ENCODE results near the gene CTSS. TPM values are rescaled to one million over a fixed set of nuclear protein-coding genes. Genes with fewer than 3 reads are reported as not detected.

CTSS gene
- total and polyA plus RNA-seq, 2 experiments from 2014 or later, result not detected

GRCh38 chr1:150688763-150689162 is 76.8 kb downstream of the CTSS start (continued):
- TF ChIP-seq ZNF462 (CRISPR knock-in tag; IDR thresholded peaks at IDR 0.05), result no peak
- no peak for TF ChIP-seq JUNB (IDR thresholded peaks at IDR 0.05; ENCODE audit: unreplicated experiment)
- TF ChIP-seq EZH2 (IDR thresholded peaks at IDR 0.05; ENCODE audit: low read depth, unreplicated experiment), result no peak

GRCh38 chr1:150686275-150686674 is 79.3 kb downstream of the CTSS start:
- Mint-ChIP-seq H3K36me3 (ENCODE audit: low read depth) (peaks cover 34% of the 10 kb centered on the region), H3K27ac (no peak overlapping the region), H3K4me1 (peaks cover 10% of the 10 kb centered on the region), H3K4me3 (no peak overlapping the region), H3K9me3 (no peaks in the 10 kb centered on the region), H3K27me3 (ENCODE audit: insufficient read depth, low read depth, poor library complexity) (peaks cover 4% of the 10 kb centered on the region)
- Histone ChIP-seq H2AFZ (no peak overlapping the region), H3K9me2 (ENCODE audit: insufficient read depth) (no peaks in the 10 kb centered on the region), H3K27me3 (ENCODE audit: insufficient read depth) (no peaks in the 10 kb centered on the region), H3K27ac (ENCODE audit: low read depth) (0 out of 2 replicates have a peak overlapping the region, but pooled peaks have one; percentile 41), H3K36me3 (ENCODE audit: insufficient read depth) (peaks cover 23% of the 10 kb centered on the region), H3K4me2 (no peak overlapping the region), H3K4me3 (no peak overlapping the region), H3K4me1 (ENCODE audit: insufficient read depth) (peaks cover 10% of the 10 kb centered on the region; the same call in 1 of the 2 replicates), H4K20me1 (replicated peaks; ENCODE audit: insufficient read depth) (no peaks in the 10 kb centered on the region), H3K79me2 (replicated peaks; ENCODE audit: insufficient read depth) (peaks cover 17% of the 10 kb centered on the region; the same call in 1 of the 2 replicates), H3F3A (replicated peaks; ENCODE audit: low read depth) (0 out of 2 replicates have a peak, but pooled peaks cover 6% of the 10 kb centered on the region)
- DNase-seq (ENCODE audit: low spot score) (no peak), ATAC-seq (no peak)
- TF ChIP-seq CTCF (conservative IDR thresholded peaks at IDR 0.05; ENCODE audit: low read depth in 2 of 2) (no peak), ZNF331 (CRISPR knock-in tag; IDR thresholded peaks at IDR 0.05; ENCODE audit: low read depth) (no peak), EZH2phosphoT487 (IDR thresholded peaks at IDR 0.05; ENCODE audit: unreplicated experiment) (no peak), ZNF462 (CRISPR knock-in tag; IDR thresholded peaks at IDR 0.05) (no peak), JUNB (IDR thresholded peaks at IDR 0.05; ENCODE audit: unreplicated experiment) (no peak), EZH2 (IDR thresholded peaks at IDR 0.05; ENCODE audit: low read depth, unreplicated experiment) (no peak), STAT1 (IDR thresholded peaks at IDR 0.05; ENCODE audit: unreplicated experiment) (no peak)

All from GM23338 (cell line).